GDM1 (cell line): ENCODE measurements around the gene DOC2B.
"Not testable (repeated sequence)": the region's sequence is repeated elsewhere in the genome, so short reads cannot be mapped to it uniquely, and the experiment has no call there.

Experiments used
- DNase-seq: peaks from one replicate; lab custom pipeline; 2025; lab: John Stamatoyannopoulos, UW

Gene DOC2B

GRCh38 chr17:210402-210801 is 29.0 kb upstream of the DOC2B start:
- no peak for DNase-seq

- DNase-seq: no peak
Observed at GRCh38 chr17:208429-208828, 27.0 kb upstream of the DOC2B start.

GRCh38 chr17:207775-208174 is 26.3 kb upstream of the DOC2B start:
- no peak for DNase-seq

- DNase-seq: no peak
Observed at GRCh38 chr17:206941-207560, 25.6 kb upstream of the DOC2B start.

- DNase-seq: not testable (repeated sequence)
Observed at GRCh38 chr17:206484-206883, 25.0 kb upstream of the DOC2B start.

- no peak for DNase-seq
Observed at GRCh38 chr17:205817-206216, 24.4 kb upstream of the DOC2B start.

- no peak for DNase-seq
Observed at GRCh38 chr17:205148-205669, 23.8 kb upstream of the DOC2B start.

GRCh38 chr17:204427-205147 is 23.1 kb upstream of the DOC2B start:
- DNase-seq: no peak

GRCh38 chr17:202501-202951 is 21.1 kb upstream of the DOC2B start:
- no peak for DNase-seq

GRCh38 chr17:201736-202135 is 20.3 kb upstream of the DOC2B start:
- not testable (repeated sequence) for DNase-seq

GRCh38 chr17:201257-201656 is 19.8 kb upstream of the DOC2B start:
- not testable (repeated sequence) for DNase-seq

GRCh38 chr17:200586-200985 is 19.1 kb upstream of the DOC2B start:
- no peak for DNase-seq

GRCh38 chr17:199806-200545 is 18.5 kb upstream of the DOC2B start:
- no peak for DNase-seq

GRCh38 chr17:199191-199604 is 17.7 kb upstream of the DOC2B start:
- DNase-seq: no peak

- DNase-seq: not testable (repeated sequence)
Observed at GRCh38 chr17:198225-198624, 16.8 kb upstream of the DOC2B start.

GRCh38 chr17:197352-197751 is 15.9 kb upstream of the DOC2B start:
- no peak for DNase-seq

- DNase-seq: no peak
Observed at GRCh38 chr17:194828-195602, 13.6 kb upstream of the DOC2B start.

GRCh38 chr17:193841-194806 is 12.7 kb upstream of the DOC2B start:
- DNase-seq: no peak

- DNase-seq: no peak
Observed at GRCh38 chr17:193426-193810, 12.0 kb upstream of the DOC2B start.

GRCh38 chr17:192666-193425 is 11.4 kb upstream of the DOC2B start:
- no peak for DNase-seq
